Muscle layer of duodenum (tissue), 2 donors: ENCODE measurements around the gene GRIN3B.

Source experiments
- H3K27ac ChIP-seq: one replicate; pipeline ENCODE4 v1.7.0; 2013; ENCODE audit warnings: mild to moderate bottlenecking, low read length
- H3K27me3 ChIP-seq: one replicate; pipeline ENCODE4 v1.7.0; 2013; ENCODE audit warnings: low read depth, mild to moderate bottlenecking, control low read depth, low read length
- H3K36me3 ChIP-seq, 2 donors: one replicate each; pipeline ENCODE4 v1.7.0; 2013; ENCODE audit warnings: low read length in 2 of 2, control low read depth in 1 of 2, mild to moderate bottlenecking in 1 of 2; ENCODE audit not compliant: insufficient read depth in 2 of 2, control insufficient read depth in 1 of 2
- H3K4me1 ChIP-seq, 2 donors: one replicate each; pipeline ENCODE4 v1.7.0; 2013; ENCODE audit warnings: low read length in 2 of 2, mild to moderate bottlenecking in 2 of 2, control low read depth in 1 of 2, moderate library complexity in 1 of 2; ENCODE audit not compliant: insufficient read depth in 2 of 2, control insufficient read depth in 1 of 2
- H3K4me3 ChIP-seq, 2 donors: one replicate each; pipeline ENCODE4 v1.7.0; 2013; ENCODE audit warnings: low read length in 2 of 2, low read depth in 1 of 2, mild to moderate bottlenecking in 1 of 2
- H3K9me3 ChIP-seq, 2 donors: one replicate each; pipeline ENCODE4 v1.7.0; 2013; ENCODE audit warnings: low read length in 2 of 2, control low read depth in 1 of 2, mild to moderate bottlenecking in 1 of 2; ENCODE audit not compliant: control insufficient read depth in 1 of 2
- donor health status: healthy.

GRIN3B gene, protein sequence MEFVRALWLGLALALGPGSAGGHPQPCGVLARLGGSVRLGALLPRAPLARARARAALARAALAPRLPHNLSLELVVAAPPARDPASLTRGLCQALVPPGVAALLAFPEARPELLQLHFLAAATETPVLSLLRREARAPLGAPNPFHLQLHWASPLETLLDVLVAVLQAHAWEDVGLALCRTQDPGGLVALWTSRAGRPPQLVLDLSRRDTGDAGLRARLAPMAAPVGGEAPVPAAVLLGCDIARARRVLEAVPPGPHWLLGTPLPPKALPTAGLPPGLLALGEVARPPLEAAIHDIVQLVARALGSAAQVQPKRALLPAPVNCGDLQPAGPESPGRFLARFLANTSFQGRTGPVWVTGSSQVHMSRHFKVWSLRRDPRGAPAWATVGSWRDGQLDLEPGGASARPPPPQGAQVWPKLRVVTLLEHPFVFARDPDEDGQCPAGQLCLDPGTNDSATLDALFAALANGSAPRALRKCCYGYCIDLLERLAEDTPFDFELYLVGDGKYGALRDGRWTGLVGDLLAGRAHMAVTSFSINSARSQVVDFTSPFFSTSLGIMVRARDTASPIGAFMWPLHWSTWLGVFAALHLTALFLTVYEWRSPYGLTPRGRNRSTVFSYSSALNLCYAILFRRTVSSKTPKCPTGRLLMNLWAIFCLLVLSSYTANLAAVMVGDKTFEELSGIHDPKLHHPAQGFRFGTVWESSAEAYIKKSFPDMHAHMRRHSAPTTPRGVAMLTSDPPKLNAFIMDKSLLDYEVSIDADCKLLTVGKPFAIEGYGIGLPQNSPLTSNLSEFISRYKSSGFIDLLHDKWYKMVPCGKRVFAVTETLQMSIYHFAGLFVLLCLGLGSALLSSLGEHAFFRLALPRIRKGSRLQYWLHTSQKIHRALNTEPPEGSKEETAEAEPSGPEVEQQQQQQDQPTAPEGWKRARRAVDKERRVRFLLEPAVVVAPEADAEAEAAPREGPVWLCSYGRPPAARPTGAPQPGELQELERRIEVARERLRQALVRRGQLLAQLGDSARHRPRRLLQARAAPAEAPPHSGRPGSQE

DNA sequence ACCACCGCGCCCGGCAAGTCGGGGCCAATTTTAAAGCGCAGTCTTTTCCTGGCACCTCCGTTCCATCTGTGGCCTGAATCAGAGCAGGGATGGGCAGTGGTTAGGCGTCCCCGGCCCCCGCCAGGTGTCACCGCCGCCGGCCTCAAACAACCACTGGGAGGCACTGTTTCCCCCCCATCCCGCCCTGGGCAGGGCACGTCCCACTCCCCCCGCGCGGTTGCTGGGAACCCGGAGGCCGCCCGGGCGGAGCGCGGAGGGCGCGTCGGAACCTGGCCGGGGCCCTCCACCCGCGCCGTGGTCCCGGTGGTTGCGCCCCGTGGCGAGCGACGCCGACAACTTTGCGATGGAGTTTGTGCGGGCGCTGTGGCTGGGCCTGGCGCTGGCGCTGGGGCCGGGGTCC is at the start of gene GRIN3B:
Gene GRIN3B, plus strand, starts transcription at position 325 of the 400 bp plus-strand sequence. Its CDS starts 19 bp downstream, at position 344.
- Histone ChIP-seq H3K9me3 (no peaks in the 10 kb centered on the region), H3K36me3 (no peaks in the 10 kb centered on the region), H3K4me1 (peaks cover 0 to 23% of the 10 kb centered on the region in 2 donors), H3K27me3 (peaks cover 59% of the 10 kb centered on the region), H3K27ac (no peak within 1 kb of the TSS), H3K4me3 (no peak within 1 kb of the TSS)

DNA sequence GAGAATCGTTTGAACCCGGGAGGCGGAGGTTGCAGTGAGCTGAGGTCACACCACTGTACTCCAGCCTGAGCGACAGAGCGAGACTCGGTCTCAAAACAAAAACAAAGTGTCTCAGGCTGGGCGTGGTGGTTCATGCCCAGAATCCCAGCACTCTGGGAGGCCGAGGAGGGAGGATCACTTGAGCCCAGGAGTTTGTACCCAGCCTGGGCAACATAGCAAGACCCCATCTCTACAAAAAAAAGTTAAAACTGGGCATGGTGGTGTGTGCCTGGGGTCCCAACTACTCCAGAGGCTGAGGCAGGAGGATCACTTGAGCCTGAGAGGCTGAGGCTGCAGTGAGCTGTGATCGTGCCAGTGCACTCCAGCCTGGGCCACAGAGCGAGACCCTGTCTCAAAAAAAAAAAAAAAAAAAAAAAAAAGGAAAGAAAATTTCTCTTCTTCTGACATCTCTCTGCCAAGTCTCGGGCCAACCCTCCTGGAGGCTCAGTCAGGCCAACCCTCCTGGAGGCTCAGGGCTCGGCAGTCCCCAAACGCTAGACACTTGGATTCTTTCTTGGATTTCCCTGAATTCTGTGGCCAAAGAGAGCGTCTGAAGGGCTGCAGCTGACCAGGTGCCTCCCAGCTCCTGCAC is 48.1 kb upstream of the GRIN3B start:
- Histone ChIP-seq H3K27ac (no peak overlapping the region), H3K4me3 (no peak overlapping the region), H3K9me3 (no peaks in the 10 kb centered on the region), H3K36me3 (no peaks in the 10 kb centered on the region), H3K27me3 (no peaks in the 10 kb centered on the region), H3K4me1 (peaks cover 0 to 12% of the 10 kb centered on the region in 2 donors)

DNA sequence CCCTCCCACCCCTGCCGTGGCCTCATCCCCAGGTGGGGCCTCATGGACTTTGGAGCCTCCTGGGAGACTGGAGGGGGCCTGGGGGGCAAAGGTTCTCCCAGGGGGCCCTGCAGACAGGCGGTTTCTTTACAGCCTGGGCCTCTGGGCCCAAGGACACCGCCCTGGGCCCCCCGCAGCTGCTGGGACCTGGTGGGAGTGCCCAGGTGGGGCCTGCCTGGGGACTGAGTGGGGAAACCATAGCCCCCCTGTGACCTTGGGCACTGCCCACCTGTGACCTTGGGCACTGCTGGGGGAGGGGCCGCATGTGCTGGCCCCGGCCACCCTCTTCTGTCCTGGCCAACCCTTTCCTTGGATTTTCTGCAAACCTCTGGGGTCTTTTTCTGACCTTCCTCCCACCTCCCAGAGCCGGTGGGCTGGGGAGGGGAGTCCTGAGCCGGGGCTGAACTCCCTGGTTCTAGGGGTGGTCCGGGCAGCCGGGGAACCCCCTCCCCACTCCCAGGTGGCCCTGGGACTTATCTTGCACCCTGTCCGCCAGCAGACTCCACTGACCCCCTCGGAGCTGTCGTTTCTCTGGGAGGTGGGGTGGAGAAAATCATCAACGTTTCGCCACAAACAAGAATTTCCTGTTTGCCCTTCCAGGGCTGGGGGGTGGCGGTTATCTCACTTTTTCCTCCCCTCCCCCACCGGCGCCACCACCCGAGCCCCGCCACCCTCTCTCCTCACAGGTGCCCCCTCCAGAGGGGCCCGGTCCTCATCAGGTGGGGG is 47.4 kb upstream of the GRIN3B start:
- Histone ChIP-seq H3K4me1 (peaks cover 0 to 12% of the 10 kb centered on the region in 2 donors), H3K27me3 (no peaks in the 10 kb centered on the region), H3K4me3 (no peak overlapping the region), H3K27ac (no peak overlapping the region), H3K9me3 (no peaks in the 10 kb centered on the region), H3K36me3 (no peaks in the 10 kb centered on the region)

GRCh38 chr19:953445-954271 is 46.6 kb upstream of the GRIN3B start:
- H3K36me3 ChIP-seq, result no peaks in the 10 kb centered on the region
- H3K9me3 ChIP-seq, result no peaks in the 10 kb centered on the region
- no peak overlapping the region for H3K4me3 ChIP-seq
- no peaks in the 10 kb centered on the region for H3K27me3 ChIP-seq
- H3K4me1 ChIP-seq, result peaks cover 0 to 12% of the 10 kb centered on the region in 2 donors
- H3K27ac ChIP-seq, result no peak overlapping the region

DNA sequence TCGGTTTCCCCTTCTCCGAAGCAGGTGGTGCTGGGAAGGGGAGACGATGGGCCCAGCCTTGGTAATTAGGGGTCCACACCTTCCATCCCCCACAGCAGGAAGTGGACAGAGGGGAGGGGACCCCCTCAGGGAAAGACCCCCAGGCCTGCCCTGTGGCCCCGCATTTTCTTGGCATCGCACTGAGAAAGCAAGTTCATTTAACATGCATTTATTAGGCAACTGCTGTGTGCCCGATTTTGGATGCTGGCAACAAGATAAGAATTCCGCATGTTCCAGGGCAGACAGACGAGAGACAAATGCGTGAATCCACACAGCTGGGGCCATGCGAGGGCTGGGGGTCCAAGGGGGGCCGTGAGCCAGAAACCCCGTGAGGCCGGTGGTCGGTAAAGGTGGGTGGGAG is 45.9 kb upstream of the GRIN3B start:
- H3K4me3 ChIP-seq, result no peak overlapping the region
- H3K36me3 ChIP-seq, result no peaks in the 10 kb centered on the region

GRCh38 chr19:954672-955494 is 45.3 kb upstream of the GRIN3B start:
- H3K27ac ChIP-seq, result no peak overlapping the region
- H3K4me1 ChIP-seq, result peaks cover 0 to 12% of the 10 kb centered on the region in 2 donors
- no peaks in the 10 kb centered on the region for H3K9me3 ChIP-seq

More for the DNA sequence above, 45.9 kb upstream of the GRIN3B start:
- peaks cover 0 to 12% of the 10 kb centered on the region in 2 donors for H3K4me1 ChIP-seq
- H3K9me3 ChIP-seq, result no peaks in the 10 kb centered on the region
- no peak overlapping the region for H3K27ac ChIP-seq
- H3K27me3 ChIP-seq, result no peaks in the 10 kb centered on the region

DNA sequence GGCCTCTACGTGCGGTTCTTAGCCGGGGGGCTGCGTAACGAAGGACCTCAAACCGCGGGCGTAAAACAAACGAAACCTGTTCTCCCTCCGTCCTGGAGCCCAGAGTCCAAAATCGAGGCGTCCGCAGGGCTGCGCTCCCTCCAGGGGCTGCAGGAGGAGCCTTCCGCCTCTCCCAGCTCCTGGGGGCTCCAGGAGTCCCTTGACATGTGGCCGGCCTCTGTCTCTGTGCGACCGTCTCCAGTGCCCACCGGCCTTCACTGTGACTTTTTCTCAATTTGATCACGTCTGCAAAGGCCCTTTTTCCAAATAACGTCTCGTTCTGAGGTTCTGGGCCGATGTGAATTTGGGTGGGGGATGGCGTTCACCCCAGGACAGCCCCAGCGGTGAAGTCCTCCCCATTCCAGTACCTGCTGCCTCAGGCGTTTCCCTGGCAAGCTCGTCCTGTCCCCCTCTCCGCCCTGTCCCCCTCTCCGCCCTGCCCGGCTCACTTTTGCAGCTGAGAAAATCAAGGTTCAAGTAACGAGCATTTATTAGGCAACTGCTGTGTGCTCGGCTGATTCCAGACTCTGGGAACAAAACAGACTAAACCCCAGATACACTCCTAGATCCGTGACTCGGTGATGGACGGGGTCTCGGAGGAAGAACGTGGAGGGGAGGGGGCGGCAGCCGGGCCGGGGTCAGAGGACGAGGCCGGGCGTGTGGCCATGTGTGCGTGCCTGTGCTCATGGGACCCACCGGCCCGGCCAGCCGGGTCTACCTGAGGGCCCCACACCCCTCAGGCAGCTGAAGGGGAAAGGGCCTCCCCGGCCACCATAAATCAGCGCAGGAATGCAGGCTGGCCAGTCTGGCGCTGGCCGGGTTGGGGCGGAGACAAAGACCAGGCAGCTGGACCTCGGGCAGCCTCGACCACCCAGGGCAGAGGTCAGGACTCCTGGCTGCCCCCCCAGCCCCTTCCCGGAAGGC is 44.1 kb upstream of the GRIN3B start:
- H3K9me3 ChIP-seq, result no peaks in the 10 kb centered on the region
- H3K4me3 ChIP-seq, result no peak overlapping the region
- H3K36me3 ChIP-seq, result peaks cover 0 to 13% of the 10 kb centered on the region in 2 donors
- H3K27me3 ChIP-seq, result no peaks in the 10 kb centered on the region
- no peak overlapping the region for H3K27ac ChIP-seq
- H3K4me1 ChIP-seq, result peaks cover 0 to 12% of the 10 kb centered on the region in 2 donors

More at GRCh38 chr19:954672-955494, 45.3 kb upstream of the GRIN3B start:
- no peaks in the 10 kb centered on the region for H3K27me3 ChIP-seq
- peaks cover 0 to 3% of the 10 kb centered on the region in 2 donors for H3K36me3 ChIP-seq
- no peak overlapping the region for H3K4me3 ChIP-seq

DNA sequence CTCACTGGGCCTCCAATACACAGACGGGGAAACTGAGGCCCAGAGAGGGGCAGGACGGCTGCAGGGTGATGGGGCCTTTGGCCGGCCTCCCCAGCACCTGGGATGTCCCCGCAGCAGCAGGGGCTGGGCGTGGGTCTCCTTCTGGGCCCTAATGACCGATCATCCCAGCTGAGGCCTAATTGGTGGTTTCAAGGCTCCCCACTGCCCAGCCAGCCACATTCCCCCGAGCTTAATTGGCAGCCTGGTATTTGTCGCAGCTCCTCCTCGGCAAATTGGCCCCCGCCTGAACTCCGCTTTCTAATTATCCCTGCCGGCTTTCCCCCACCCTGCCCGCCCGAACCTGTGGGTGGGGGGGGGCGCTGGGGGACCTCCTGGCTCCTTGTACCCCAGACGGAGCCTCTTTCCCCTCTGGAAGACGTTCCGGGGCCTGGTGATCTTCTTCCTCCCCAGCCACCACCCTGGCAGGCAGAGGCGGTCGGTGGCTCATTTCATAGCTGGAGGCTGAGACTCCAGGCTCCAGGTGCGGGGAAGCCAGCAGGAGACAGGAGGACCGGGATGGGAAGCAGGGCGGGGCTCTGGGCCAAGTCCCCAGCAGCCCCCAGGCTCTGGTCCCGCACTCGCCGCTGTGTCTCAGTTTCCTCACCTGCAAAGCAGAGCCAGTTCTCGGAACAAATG is 43.3 kb upstream of the GRIN3B start:
- Histone ChIP-seq H3K9me3 (no peaks in the 10 kb centered on the region), H3K36me3 (peaks cover 0 to 15% of the 10 kb centered on the region in 2 donors), H3K4me3 (no peak overlapping the region), H3K27ac (no peak overlapping the region), H3K4me1 (peaks cover 0 to 12% of the 10 kb centered on the region in 2 donors), H3K27me3 (no peaks in the 10 kb centered on the region)
